Astrocyte (in vitro differentiated cells and primary cell): ENCODE data around the gene ATXN1. TPM values are rescaled to one million over a fixed set of nuclear protein-coding genes. Genes with fewer than 3 reads are reported as not detected.

ENCODE experiments used
- DNase-seq: peaks from one replicate; pipeline ENCODE4 v3.0.0-alpha.2; 2010; ENCODE audit warnings: low read depth
- FAIRE-seq: peaks from 2 replicates; lab custom pipeline; 2011; peaks lifted over from hg19 to GRCh38; lab: Jason Lieb, UNC
- H2AFZ ChIP-seq: 2 replicates; pipeline ENCODE4 v1.6.0; 2012; ENCODE audit warnings: low read depth, low read length, inconsistent platforms
- H3K27ac ChIP-seq: 2 replicates; pipeline ENCODE4 v1.5.1; 2011; ENCODE audit warnings: low read depth, low read length, inconsistent platforms
- H3K27me3 ChIP-seq: 2 replicates; pipeline ENCODE4 v1.6.0; 2011; ENCODE audit warnings: low read length, inconsistent platforms; ENCODE audit not compliant: insufficient read depth
- H3K36me3 ChIP-seq: 2 replicates; pipeline ENCODE4 v1.5.1; 2011; ENCODE audit warnings: low read length, inconsistent platforms; ENCODE audit not compliant: insufficient read depth
- H3K4me1 ChIP-seq: 2 replicates; pipeline ENCODE4 v1.5.1; 2011; ENCODE audit warnings: low read length, inconsistent platforms; ENCODE audit not compliant: insufficient read depth
- H3K4me2 ChIP-seq: 2 replicates; pipeline ENCODE4 v1.6.0; 2012; ENCODE audit warnings: low read length, inconsistent platforms
- H3K4me3 ChIP-seq: 2 replicates; pipeline ENCODE4 v1.5.1; 2011; ENCODE audit warnings: low read depth, mild to moderate bottlenecking, low read length, inconsistent platforms; ENCODE audit not compliant: insufficient read depth
- H3K79me2 ChIP-seq: 2 replicates; pipeline ENCODE4 v1.6.0; 2012; ENCODE audit warnings: mild to moderate bottlenecking, low read length, inconsistent platforms; ENCODE audit not compliant: insufficient read depth
- H3K9ac ChIP-seq: 2 replicates; pipeline ENCODE4 v1.6.0; 2012; ENCODE audit warnings: mild to moderate bottlenecking, low read length, inconsistent platforms
- H3K9me3 ChIP-seq: 2 replicates; pipeline ENCODE4 v1.5.1; 2012; ENCODE audit warnings: low read depth, mild to moderate bottlenecking, low read length, inconsistent platforms; ENCODE audit not compliant: insufficient read depth
- H4K20me1 ChIP-seq: 2 replicates; pipeline ENCODE4 v1.6.0; 2012; ENCODE audit warnings: low read length, inconsistent platforms; ENCODE audit not compliant: insufficient read depth
- H3K27ac Mint-ChIP-seq: one replicate; pipeline ENCODE4 v1.8.0; 2021; ENCODE audit warnings: mild to moderate bottlenecking, mixed read lengths; ENCODE audit not compliant: unreplicated experiment
- H3K27me3 Mint-ChIP-seq: one replicate; pipeline ENCODE4 v1.8.0; 2021; ENCODE audit warnings: low read depth, mixed read lengths; ENCODE audit not compliant: unreplicated experiment
- H3K36me3 Mint-ChIP-seq: one replicate; pipeline ENCODE4 v1.8.0; 2021; ENCODE audit warnings: low read depth, mixed read lengths; ENCODE audit not compliant: unreplicated experiment
- H3K4me1 Mint-ChIP-seq: one replicate; pipeline ENCODE4 v1.8.0; 2021; ENCODE audit warnings: low read depth, mixed read lengths; ENCODE audit not compliant: unreplicated experiment
- H3K4me3 Mint-ChIP-seq: one replicate; pipeline ENCODE4 v1.8.0; 2021; ENCODE audit warnings: mild to moderate bottlenecking, moderate library complexity, mixed read lengths; ENCODE audit not compliant: unreplicated experiment
- H3K9me3 Mint-ChIP-seq: one replicate; pipeline ENCODE4 v1.8.0; 2021; ENCODE audit warnings: mild to moderate bottlenecking, mixed read lengths; ENCODE audit not compliant: unreplicated experiment
- EZH2 ChIP-seq: IDR thresholded peaks from 2 replicates; pipeline ENCODE4 v1.6.1; 2012; ENCODE audit warnings: mild to moderate bottlenecking, low read length, inconsistent platforms; ENCODE audit not compliant: insufficient read depth
- total RNA-seq: library from RNA; stranded (reverse); gene quantifications from 2 replicates; pipeline ENCODE4 v1.2.1, GENCODE V29; 2021
- TF ChIP-seq, protein P1 (sequence below): IDR thresholded peaks from 2 replicates; pipeline ENCODE4 v1.5.1; 2011; ENCODE audit warnings: low read depth, mild to moderate bottlenecking, inconsistent platforms, low read length, moderate library complexity; ENCODE audit not compliant: insufficient read depth

ATXN1 gene
- total RNA-seq, 1 donor from 2014 or later = 70.9 TPM

- peaks cover 15% of the 10 kb centered on the region for H3K4me1 ChIP-seq
- DNase-seq = no peak
- no peak overlapping the region for H3K27ac ChIP-seq
- no peak overlapping the region for H3K4me3 ChIP-seq
- H3K9me3 Mint-ChIP-seq = no peaks in the 10 kb centered on the region
- H3K27me3 Mint-ChIP-seq = peaks cover 4% of the 10 kb centered on the region
- no peaks in the 10 kb centered on the region for H3K36me3 Mint-ChIP-seq
- peaks cover 21% of the 10 kb centered on the region for H3K4me1 Mint-ChIP-seq
- no peaks in the 10 kb centered on the region for H3K27me3 ChIP-seq
- H3K4me3 Mint-ChIP-seq = no peak overlapping the region
- no peak overlapping the region for H3K4me2 ChIP-seq
- FAIRE-seq = no peak
- no peak overlapping the region for H3K27ac Mint-ChIP-seq
- H3K36me3 ChIP-seq = no peaks in the 10 kb centered on the region
- TF ChIP-seq, protein P1, sequence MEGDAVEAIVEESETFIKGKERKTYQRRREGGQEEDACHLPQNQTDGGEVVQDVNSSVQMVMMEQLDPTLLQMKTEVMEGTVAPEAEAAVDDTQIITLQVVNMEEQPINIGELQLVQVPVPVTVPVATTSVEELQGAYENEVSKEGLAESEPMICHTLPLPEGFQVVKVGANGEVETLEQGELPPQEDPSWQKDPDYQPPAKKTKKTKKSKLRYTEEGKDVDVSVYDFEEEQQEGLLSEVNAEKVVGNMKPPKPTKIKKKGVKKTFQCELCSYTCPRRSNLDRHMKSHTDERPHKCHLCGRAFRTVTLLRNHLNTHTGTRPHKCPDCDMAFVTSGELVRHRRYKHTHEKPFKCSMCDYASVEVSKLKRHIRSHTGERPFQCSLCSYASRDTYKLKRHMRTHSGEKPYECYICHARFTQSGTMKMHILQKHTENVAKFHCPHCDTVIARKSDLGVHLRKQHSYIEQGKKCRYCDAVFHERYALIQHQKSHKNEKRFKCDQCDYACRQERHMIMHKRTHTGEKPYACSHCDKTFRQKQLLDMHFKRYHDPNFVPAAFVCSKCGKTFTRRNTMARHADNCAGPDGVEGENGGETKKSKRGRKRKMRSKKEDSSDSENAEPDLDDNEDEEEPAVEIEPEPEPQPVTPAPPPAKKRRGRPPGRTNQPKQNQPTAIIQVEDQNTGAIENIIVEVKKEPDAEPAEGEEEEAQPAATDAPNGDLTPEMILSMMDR = no peak
- TF ChIP-seq EZH2 = no peak
- H3K79me2 ChIP-seq = no peaks in the 10 kb centered on the region
- no peaks in the 10 kb centered on the region for H3K9me3 ChIP-seq
- no peaks in the 10 kb centered on the region for H4K20me1 ChIP-seq
- H3K9ac ChIP-seq = no peak overlapping the region
- H2AFZ ChIP-seq = no peak overlapping the region
These were observed 39.1 kb upstream of the ATXN1 start for GRCh38 chr6:16800341-16800740.

DNA sequence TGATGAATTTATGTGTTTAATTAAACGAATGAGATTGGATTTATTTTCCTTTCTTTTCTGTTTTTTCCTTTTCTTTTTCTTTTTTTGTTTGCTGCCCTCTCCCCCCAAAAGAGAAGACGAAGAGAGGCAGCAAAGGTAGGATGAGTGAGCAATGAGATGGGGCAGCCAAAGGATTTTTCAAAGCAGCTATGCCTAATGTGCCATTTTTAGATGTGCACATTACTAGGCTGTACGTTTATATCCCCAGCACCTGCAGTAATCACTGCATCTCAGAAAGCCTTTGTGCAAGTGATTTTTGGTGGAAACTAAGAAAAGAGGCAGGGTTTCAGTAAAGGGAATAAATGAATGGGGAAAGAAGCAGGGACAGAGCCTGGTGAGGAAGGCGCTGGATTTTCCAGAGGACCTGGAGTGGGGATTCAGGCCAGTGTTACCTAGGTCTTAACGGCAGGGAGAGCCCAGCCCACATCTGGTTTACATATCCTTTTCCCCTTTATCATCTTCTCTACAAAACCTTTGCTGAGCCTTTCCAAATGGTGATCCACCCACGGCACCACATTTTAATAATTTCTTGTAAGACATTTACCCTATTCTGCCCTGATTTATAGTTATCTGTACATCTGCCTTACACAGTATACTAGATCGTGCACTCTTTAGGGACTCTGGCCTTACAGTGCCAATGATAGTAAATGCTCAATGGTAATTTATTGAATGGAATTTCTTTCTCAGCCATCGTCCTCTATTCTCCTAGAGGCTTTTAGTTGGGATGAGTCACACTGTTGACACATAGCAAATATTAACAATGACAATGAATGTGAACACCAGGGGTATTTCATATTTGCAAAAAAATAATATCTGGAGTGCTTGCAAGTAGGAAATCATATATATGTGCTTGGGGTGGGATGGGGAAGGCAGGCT lies 38.3 kb upstream of the ATXN1 start:
- no peaks in the 10 kb centered on the region for H3K27me3 ChIP-seq
- H3K9ac ChIP-seq = no peak overlapping the region
- no peak overlapping the region for H3K27ac Mint-ChIP-seq
- no peaks in the 10 kb centered on the region for H4K20me1 ChIP-seq
- H3K27me3 Mint-ChIP-seq = peaks cover 4% of the 10 kb centered on the region
- H3K4me1 ChIP-seq = peaks cover 15% of the 10 kb centered on the region
- H3K36me3 ChIP-seq = no peaks in the 10 kb centered on the region
- FAIRE-seq = peak; percentile 82
- peak; percentile 14 for DNase-seq
- H3K4me2 ChIP-seq = no peak overlapping the region
- no peaks in the 10 kb centered on the region for H3K79me2 ChIP-seq
- no peaks in the 10 kb centered on the region for H3K9me3 ChIP-seq
- no peak overlapping the region for H2AFZ ChIP-seq
- no peaks in the 10 kb centered on the region for H3K36me3 Mint-ChIP-seq
- no peak overlapping the region for H3K4me3 Mint-ChIP-seq
- H3K4me3 ChIP-seq = no peak overlapping the region
- TF ChIP-seq, protein P1 = no peak
- TF ChIP-seq EZH2 = no peak
- H3K9me3 Mint-ChIP-seq = peaks cover 3% of the 10 kb centered on the region
- no peak overlapping the region for H3K27ac ChIP-seq
- H3K4me1 Mint-ChIP-seq = peaks cover 21% of the 10 kb centered on the region

- H3K9me3 ChIP-seq = no peaks in the 10 kb centered on the region
- no peaks in the 10 kb centered on the region for H3K27me3 ChIP-seq
- no peak for TF ChIP-seq EZH2
- TF ChIP-seq, protein P1 = no peak
- H3K4me2 ChIP-seq = no peak overlapping the region
- H3K4me3 ChIP-seq = no peak overlapping the region
- DNase-seq = no peak
- Mint-ChIP-seq H3K27ac (no peak overlapping the region), H3K9me3 (peaks cover 3% of the 10 kb centered on the region), H3K4me3 (no peak overlapping the region), H3K36me3 (no peaks in the 10 kb centered on the region), H3K4me1 (no peaks in the 10 kb centered on the region), H3K27me3 (peaks cover 2% of the 10 kb centered on the region)
- H3K9ac ChIP-seq = no peak overlapping the region
- no peaks in the 10 kb centered on the region for H3K4me1 ChIP-seq
- H4K20me1 ChIP-seq = no peaks in the 10 kb centered on the region
- no peak for FAIRE-seq
- no peaks in the 10 kb centered on the region for H3K79me2 ChIP-seq
- no peak overlapping the region for H2AFZ ChIP-seq
- H3K27ac ChIP-seq = no peak overlapping the region
- no peaks in the 10 kb centered on the region for H3K36me3 ChIP-seq
These were observed 32.7 kb upstream of the ATXN1 start for GRCh38 chr6:16793828-16794412.
